COR-L47 (cell line): Measurements from ENCODE around the gene MRPL40.

Source experiments
- DNase-seq: peaks from one replicate; lab custom pipeline; 2025; lab: John Stamatoyannopoulos, UW

Gene MRPL40

GRCh38 chr22:19482297-19482696 is 50.0 kb downstream of the MRPL40 start:
- no peak for DNase-seq

- no peak for DNase-seq
These were observed 51.3 kb downstream of the MRPL40 start for GRCh38 chr22:19483481-19484244.
